GM19467 (cell line): Measurements from ENCODE around the gene RMC1.

Source experiments
- ATAC-seq: cut with Tn5 transposase; IDR thresholded peaks from one replicate; pipeline ENCODE4 v1.9.1; 2021; ENCODE audit warnings: mild to moderate bottlenecking, moderate library complexity; ENCODE audit not compliant: unreplicated experiment

RMC1 gene

GRCh38 chr18:23578891-23579653, 75.8 kb downstream of the RMC1 start:
- no peak for ATAC-seq

- ATAC-seq, result no peak
Measured at GRCh38 chr18:23580677-23581367, 77.5 kb downstream of the RMC1 start.
